ENCODE results near the gene NUF2. TPM values are rescaled to one million over a fixed set of nuclear protein-coding genes. Genes with fewer than 3 reads are reported as not detected.
A peak's percentile ranks its signal among the peaks of the same experiment; 100 is the strongest.

The NUF2 gene
- total RNA-seq, 1 experiment from 2014 or later = 55.3 TPM

DNA sequence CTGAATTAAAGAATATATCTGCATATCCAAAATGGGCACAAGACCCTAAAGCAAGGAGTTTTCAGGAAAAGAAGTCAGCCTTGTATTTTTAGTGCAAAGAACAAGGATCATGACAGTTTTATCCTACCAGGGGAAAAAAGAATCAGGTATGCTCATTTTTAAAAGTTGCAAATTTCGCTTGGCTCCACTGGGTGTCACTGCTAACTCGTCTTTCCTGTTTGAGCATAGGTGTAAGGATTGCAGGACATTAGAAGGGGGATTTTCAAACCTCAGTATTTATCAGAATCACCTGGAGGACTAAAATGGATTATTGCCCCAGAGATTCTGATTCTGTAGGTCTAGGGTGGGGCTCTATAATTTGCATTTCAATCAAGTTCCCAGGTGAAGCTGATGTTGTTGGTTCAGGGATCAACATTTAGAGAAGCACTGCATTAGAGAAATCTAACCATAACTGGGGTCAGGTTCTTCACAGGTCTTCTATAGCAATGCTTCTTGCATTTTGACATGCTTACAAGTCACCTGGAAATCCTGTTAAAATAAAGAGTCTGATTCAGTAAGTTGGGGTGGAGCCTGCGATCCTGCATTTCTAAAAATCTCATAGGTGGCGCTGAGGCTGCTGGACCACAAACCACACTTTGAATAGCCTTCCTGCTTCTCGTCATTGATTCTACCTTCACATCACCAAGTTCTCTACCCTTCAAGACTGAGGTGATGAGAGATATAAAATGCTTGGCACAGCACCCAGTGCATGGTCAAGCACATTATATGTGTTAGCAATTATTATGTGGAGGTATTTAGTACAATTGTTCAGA is 39.6 kb downstream of the NUF2 start:
- H3K36me3 ChIP-seq (replicated peaks; ENCODE audit: control insufficient read depth, insufficient read depth, low read length) = no peaks in the 10 kb centered on the region
- no peak overlapping the region for H3K4me3 ChIP-seq (ENCODE audit: insufficient read depth, low read depth, low read length)
- peak; percentile 19 for DNase-seq
- no peaks in the 10 kb centered on the region for H3K27me3 ChIP-seq (ENCODE audit: control insufficient read depth, insufficient read depth, low read length)

DNA sequence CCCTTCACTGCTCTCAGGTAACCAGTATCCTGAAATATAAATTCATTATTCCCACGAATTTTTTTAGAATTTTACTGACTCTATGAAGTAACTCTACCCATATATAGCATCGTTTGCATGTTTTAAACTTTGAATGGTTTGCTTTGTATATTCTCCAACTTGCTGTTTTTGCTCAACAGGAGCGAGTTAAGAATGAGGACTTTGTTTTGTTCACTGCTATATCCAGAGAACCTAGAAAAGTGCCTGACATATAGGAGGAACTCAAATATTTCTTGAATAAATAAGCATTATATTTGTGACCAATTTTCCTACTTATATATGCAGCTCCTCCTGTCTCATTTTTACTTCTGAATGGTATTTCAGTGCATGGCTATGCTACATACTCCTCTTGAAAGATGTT is 43.4 kb downstream of the NUF2 start:
- Histone ChIP-seq H3K36me3 (replicated peaks; ENCODE audit: control insufficient read depth, insufficient read depth, low read length) (no peaks in the 10 kb centered on the region), H3K4me3 (ENCODE audit: insufficient read depth, low read depth, low read length) (no peak overlapping the region), H3K27me3 (ENCODE audit: control insufficient read depth, insufficient read depth, low read length) (no peaks in the 10 kb centered on the region)
- no peak for DNase-seq

DNA sequence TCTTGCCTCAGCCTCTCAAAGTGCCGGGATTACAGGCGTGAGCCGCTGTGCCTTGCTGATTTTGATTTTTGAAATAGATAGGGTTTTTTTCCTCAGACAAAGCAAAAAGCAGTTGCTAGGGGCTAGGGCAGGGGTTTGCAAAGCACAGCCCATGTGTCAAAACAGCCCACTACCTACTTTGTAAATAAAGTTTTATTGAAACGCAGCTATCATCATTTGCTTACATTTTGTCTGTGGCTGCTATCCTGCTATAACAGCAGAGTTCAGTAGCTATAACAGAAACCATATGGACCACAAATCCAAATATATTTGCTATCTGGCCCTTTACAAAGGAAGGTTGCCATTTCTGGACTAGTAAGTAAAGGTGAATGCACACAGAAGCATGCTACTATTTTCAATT is 44.8 kb downstream of the NUF2 start:
- no peaks in the 10 kb centered on the region for H3K36me3 ChIP-seq (replicated peaks; ENCODE audit: control insufficient read depth, insufficient read depth, low read length)
- no peaks in the 10 kb centered on the region for H3K27me3 ChIP-seq (ENCODE audit: control insufficient read depth, insufficient read depth, low read length)
- no peak for DNase-seq
- no peak overlapping the region for H3K4me3 ChIP-seq (ENCODE audit: insufficient read depth, low read depth, low read length)

DNA sequence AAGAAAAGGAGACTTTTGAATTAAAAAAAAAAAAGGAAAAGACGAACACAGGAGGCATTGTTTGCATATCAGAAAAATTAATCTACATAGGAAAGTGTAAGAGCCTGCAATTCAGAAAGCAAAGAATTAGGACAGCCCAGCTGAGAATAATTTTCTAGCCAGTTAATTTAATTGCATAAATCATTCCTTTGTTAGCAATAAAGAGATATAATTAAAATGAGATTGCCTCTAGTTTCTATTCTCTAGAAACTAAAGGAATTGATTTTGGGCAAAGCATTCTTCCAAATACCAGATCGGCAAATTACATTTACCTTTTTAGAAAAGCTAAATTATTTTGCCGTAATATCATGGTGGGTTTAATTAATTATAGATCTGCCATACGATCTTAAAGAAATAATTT is 46.0 kb downstream of the NUF2 start:
- Histone ChIP-seq H3K27me3 (ENCODE audit: control insufficient read depth, insufficient read depth, low read length) (no peaks in the 10 kb centered on the region), H3K36me3 (replicated peaks; ENCODE audit: control insufficient read depth, insufficient read depth, low read length) (no peaks in the 10 kb centered on the region), H3K4me3 (ENCODE audit: insufficient read depth, low read depth, low read length) (no peak overlapping the region)
- no peak for DNase-seq

DNA sequence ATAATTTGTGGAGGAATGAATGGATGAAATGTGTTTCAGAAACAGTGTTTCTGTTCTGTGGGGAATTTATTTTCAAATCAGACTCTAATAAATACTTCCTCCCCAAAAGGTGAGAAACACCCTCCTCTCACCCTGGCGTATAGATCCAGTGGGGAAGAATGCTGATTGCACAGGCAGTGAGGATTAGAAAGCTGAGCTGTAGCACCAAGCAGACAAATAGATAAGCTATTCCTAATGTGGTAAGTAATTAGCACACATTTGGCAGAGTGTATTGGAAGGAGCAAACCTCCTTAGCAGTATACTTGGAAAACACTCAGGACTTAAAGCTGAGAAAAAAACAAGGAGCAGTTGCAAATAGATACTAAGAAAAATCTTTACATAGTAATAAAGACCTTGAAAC is 50.8 kb downstream of the NUF2 start:
- Histone ChIP-seq H3K36me3 (replicated peaks; ENCODE audit: control insufficient read depth, insufficient read depth, low read length) (no peaks in the 10 kb centered on the region), H3K4me3 (ENCODE audit: insufficient read depth, low read depth, low read length) (no peak overlapping the region), H3K27me3 (ENCODE audit: control insufficient read depth, insufficient read depth, low read length) (no peaks in the 10 kb centered on the region)
- DNase-seq = no peak

DNA sequence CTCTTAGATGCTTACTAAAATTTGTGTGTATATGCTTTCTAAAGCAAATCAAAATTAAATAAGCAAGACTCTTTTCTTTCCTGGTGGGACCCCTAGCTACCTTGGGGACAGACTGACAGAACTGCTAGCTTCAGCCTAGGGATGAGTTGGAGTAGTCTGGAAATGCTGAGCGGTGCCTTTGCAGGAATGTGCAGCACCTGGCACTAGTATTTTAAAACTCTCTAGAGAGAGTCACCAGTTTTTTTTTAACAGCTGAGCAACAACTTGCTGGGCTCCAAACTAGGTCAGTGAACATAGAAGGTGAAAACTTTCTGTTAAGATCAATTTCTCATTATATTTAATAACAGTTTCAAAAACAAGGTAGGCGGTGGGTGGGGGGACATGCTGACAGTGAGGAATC is 56.8 kb downstream of the NUF2 start:
- H3K27me3 ChIP-seq (ENCODE audit: control insufficient read depth, insufficient read depth, low read length) = no peaks in the 10 kb centered on the region
- H3K4me3 ChIP-seq (ENCODE audit: insufficient read depth, low read depth, low read length) = no peak overlapping the region
- H3K36me3 ChIP-seq (replicated peaks; ENCODE audit: control insufficient read depth, insufficient read depth, low read length) = no peaks in the 10 kb centered on the region
- no peak for DNase-seq

DNA sequence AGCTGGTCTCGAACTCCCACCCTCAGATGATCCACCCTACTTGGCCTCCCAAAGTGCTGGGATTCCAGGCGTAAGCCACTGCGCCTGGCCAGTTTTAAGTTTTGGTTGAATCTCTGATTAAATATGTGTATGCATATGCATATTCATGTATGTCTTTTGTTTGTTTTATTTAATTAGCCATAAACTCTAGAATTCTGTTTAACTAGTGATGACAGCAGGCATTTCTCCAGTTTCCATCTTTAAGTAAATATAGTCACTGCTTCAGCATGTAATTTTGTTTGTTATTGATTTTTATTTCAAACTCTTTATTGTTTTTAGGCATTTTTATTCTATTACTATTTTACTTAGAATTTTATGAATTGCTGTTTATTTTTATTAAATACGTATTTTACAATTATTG is 58.0 kb downstream of the NUF2 start:
- no peak overlapping the region for H3K4me3 ChIP-seq (ENCODE audit: insufficient read depth, low read depth, low read length)
- no peak for DNase-seq
- no peaks in the 10 kb centered on the region for H3K36me3 ChIP-seq (replicated peaks; ENCODE audit: control insufficient read depth, insufficient read depth, low read length)
- no peaks in the 10 kb centered on the region for H3K27me3 ChIP-seq (ENCODE audit: control insufficient read depth, insufficient read depth, low read length)

DNA sequence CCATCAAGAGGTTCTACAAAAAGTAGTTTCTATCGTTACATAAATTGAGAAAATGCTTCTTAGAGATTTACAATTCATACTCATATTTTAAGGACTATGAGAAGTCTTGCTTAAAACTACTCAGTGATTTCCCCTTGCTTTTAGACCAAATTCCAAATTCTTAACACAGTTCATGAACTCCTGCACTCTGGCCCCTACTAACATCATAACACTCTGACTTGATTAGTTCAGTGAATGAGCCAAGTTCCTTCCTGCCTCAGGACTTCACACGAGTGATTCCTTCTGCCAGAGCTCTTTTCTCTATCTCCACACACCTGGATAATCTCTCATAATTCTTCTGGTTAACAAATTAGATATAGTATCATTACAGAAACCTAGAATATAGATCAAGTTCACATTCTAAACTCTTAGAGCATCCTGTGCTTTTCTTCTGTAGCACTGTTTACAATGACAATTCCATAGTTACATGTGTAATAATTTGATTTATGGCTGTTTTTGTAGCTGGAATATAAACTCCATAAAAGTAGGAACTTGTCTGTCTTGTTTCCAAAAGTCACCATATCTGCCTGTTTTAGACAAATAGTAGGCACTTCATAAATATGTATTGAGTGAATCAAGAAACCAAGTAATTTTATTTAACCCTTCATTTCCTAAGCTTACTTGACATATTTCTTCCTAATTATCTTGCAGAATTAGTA is 59.9 kb downstream of the NUF2 start:
- Histone ChIP-seq H3K4me3 (ENCODE audit: insufficient read depth, low read depth, low read length) (no peak overlapping the region), H3K36me3 (replicated peaks; ENCODE audit: control insufficient read depth, insufficient read depth, low read length) (no peaks in the 10 kb centered on the region), H3K27me3 (ENCODE audit: control insufficient read depth, insufficient read depth, low read length) (no peaks in the 10 kb centered on the region)
- no peak for DNase-seq

DNA sequence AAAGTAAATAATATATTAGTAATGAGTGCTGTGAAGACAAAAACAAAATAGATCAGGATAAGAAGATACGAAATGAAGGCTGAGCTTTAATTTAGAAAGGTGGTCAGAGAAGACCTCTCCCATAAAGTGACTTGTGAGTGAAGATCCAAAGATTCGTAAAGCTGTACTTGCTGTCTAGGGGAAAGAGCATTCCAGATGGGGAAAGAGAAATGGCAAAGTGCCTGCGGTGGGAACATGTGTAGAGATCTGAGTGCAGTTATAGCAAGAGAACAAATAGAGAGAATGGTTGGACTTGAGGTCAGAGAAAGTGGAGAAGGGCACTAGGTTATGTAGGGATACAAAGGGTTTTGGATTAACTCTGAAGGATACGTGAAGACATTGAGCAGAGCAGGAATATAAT is 60.6 kb downstream of the NUF2 start:
- Histone ChIP-seq H3K36me3 (replicated peaks; ENCODE audit: control insufficient read depth, insufficient read depth, low read length) (no peaks in the 10 kb centered on the region), H3K4me3 (ENCODE audit: insufficient read depth, low read depth, low read length) (no peak overlapping the region), H3K27me3 (ENCODE audit: control insufficient read depth, insufficient read depth, low read length) (no peaks in the 10 kb centered on the region)
- DNase-seq = no peak

DNA sequence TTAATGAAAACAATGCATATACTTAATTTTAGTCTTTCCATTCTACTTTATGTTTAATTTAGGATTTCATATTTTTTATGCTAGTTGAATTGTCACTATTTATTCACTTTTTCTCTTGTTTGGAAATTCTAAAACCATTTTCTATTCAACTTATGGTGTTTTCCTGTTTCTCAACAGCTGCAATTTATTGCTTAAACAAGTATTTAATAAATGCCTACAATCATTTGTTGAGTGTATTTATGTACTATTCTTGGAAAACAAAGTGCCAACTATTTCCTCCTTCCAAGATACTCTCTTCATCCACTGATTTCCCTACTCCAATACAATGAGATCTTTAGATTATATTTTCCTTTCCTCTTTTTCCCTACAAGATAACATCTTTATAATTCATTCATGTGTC is 65.4 kb downstream of the NUF2 start:
- H3K27me3 ChIP-seq (ENCODE audit: control insufficient read depth, insufficient read depth, low read length) = no peaks in the 10 kb centered on the region
- no peaks in the 10 kb centered on the region for H3K36me3 ChIP-seq (replicated peaks; ENCODE audit: control insufficient read depth, insufficient read depth, low read length)
- H3K4me3 ChIP-seq (ENCODE audit: insufficient read depth, low read depth, low read length) = no peak overlapping the region
- DNase-seq = no peak

DNA sequence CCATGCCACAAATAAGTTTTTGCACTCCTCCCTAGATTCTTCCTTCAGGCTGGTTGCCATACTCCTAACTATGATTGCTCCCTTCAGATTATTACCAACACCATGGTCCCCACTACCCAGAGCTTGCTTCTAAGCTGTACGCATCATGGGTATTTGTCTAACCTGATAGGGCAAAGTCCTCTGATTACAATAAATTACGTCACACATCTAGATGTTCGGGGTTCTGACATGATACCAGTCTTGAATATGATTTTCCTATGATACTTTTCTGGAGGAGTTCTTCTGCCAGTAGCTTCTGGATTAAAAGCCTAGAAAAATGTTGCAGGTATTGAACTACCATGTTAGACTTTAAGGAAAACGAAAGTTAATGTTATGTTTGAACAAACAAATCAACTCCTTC is 67.2 kb downstream of the NUF2 start:
- Histone ChIP-seq H3K27me3 (ENCODE audit: control insufficient read depth, insufficient read depth, low read length) (no peaks in the 10 kb centered on the region), H3K4me3 (ENCODE audit: insufficient read depth, low read depth, low read length) (no peak overlapping the region), H3K36me3 (replicated peaks; ENCODE audit: control insufficient read depth, insufficient read depth, low read length) (no peaks in the 10 kb centered on the region)
- DNase-seq = no peak

DNA sequence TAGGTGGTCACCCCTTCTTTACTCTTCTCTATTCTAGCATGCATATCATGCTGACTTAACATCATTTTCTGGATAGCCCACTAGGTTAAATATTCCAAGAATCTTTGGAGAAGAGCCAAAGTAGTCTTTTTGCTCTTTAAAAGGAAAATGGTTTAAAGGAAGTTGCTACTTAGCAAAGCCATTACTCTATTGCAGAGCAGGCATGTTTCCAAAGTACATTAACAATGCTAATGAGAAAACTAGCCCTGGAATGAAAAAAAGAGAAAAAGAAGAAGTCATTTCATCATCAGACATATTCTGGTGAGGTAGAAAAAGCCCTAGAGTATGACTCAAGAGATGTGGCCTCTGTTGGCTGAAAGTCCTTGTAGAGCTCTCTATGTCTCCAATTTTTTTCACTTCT is 74.0 kb downstream of the NUF2 start:
- DNase-seq = no peak
- Histone ChIP-seq H3K4me3 (ENCODE audit: insufficient read depth, low read depth, low read length) (no peak overlapping the region), H3K27me3 (ENCODE audit: control insufficient read depth, insufficient read depth, low read length) (no peaks in the 10 kb centered on the region), H3K36me3 (replicated peaks; ENCODE audit: control insufficient read depth, insufficient read depth, low read length) (no peaks in the 10 kb centered on the region)

DNA sequence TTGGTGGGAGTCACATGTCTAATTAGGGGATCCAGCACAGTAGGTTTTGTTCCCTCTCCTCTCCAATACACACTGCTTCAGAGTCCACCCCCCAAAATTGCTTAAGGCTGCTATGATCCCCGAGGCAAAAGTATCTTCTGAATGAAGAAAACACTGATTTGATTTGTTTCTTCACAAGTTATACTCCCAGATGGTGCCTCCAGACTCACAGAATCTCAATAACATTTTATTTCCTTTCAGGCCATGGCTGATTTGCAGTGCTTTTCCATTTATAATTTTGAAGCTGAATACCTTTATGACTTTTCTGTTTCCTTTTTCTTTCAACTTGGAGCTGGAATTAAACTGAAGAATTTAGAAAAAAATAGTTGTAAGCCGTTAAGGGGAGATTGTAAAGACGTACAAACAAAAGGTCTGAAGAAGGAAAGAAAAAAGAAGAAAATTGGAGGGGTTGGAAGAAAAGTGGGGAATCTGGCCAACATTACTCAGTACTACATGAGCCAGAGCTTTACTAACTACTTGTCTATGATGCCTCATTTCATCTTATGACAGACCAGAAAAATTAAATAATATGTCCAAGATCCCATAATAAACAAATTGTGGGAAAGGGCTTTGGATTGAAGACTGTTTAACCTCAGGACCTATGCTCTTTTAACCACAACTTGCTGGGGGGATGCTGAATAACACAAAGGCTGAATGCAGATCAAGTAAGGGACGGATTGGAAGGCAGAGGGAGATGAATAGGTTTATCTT is 75.9 kb downstream of the NUF2 start:
- Histone ChIP-seq H3K27me3 (ENCODE audit: control insufficient read depth, insufficient read depth, low read length) (no peaks in the 10 kb centered on the region), H3K36me3 (replicated peaks; ENCODE audit: control insufficient read depth, insufficient read depth, low read length) (no peaks in the 10 kb centered on the region), H3K4me3 (ENCODE audit: insufficient read depth, low read depth, low read length) (no peak overlapping the region)
- DNase-seq = no peak

DNA sequence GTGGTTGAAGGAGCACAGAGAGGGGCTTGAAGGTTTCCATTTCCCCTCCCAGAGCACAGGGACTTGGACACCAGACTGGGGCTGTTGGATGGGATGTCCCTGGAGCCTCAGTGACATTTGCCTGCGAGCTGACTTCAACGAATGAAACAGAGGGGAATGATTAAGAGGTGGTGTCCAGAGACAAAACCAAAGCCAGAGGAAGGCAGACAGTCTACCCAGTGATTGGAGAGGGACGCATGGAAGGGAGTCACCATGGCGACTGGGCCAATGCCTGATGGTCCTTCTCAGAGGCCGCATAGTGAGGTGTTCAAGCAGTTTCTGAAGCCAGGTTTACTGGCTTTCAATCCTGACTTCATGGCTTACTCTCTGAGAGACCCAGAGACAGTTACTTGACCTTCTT is 77.2 kb downstream of the NUF2 start:
- H3K4me3 ChIP-seq (ENCODE audit: insufficient read depth, low read depth, low read length) = no peak overlapping the region
- H3K36me3 ChIP-seq (replicated peaks; ENCODE audit: control insufficient read depth, insufficient read depth, low read length) = no peaks in the 10 kb centered on the region
- no peak for DNase-seq
- H3K27me3 ChIP-seq (ENCODE audit: control insufficient read depth, insufficient read depth, low read length) = no peaks in the 10 kb centered on the region

Measured in H7 (cell line).